Ovary (tissue), 3 donors: ENCODE data around the gene PLEKHM3.
"Not testable (repeated sequence)": the region's sequence is repeated elsewhere in the genome, so short reads cannot be mapped to it uniquely, and the experiment has no call there.

Experiments used
- CTCF ChIP-seq, 3 donors: fragments of 450-650 bp in 2 of 3; fragments of 200-600 bp in 1 of 3; IDR thresholded peaks; one replicate each; pipeline versions ENCODE4 v1.5.1 to v1.8.0; 2016 to 2022; ENCODE audit warnings: antibody characterized with exemption in 3 of 3, mild to moderate bottlenecking in 1 of 3
- EP300 ChIP-seq: sonication (generic); formaldehyde crosslinking; IDR thresholded peaks from one replicate; pipeline ENCODE4 v1.6.1; 2017; ENCODE audit warnings: antibody characterized with exemption
- POLR2A ChIP-seq: fragments of 450-650 bp; IDR thresholded peaks from one replicate; pipeline ENCODE4 v1.6.1; 2017; ENCODE audit warnings: antibody characterized with exemption, mild to moderate bottlenecking, moderate library complexity
- donor health status: DM: no; HTN: no; CAD: no.

- TF ChIP-seq POLR2A; EP300; CTCF (IDR thresholded peaks at IDR 0.05): not testable (repeated sequence)
These were observed 118.8 kb downstream of the PLEKHM3 start for GRCh38 chr2:207906495-207906894.
